GM12891 (cell line): Measurements from ENCODE around the gene C19orf67.
A peak's percentile ranks its signal among the peaks of the same experiment; 100 is the strongest.
"Not testable (repeated sequence)": the region's sequence is repeated elsewhere in the genome, so short reads cannot be mapped to it uniquely, and the experiment has no call there.

Experiments used
- DNase-seq: peaks from one replicate; pipeline ENCODE4 v3.0.0; 2011; ENCODE audit warnings: low spot score; ENCODE audit not compliant: insufficient read length
- FAIRE-seq: peaks from 2 replicates; lab custom pipeline; 2011; peaks lifted over from hg19 to GRCh38; lab: Jason Lieb, UNC
- PAX5 ChIP-seq: IDR thresholded peaks from 2 replicates; pipeline ENCODE4 v1.6.1; 2011; ENCODE audit warnings: low read length, moderate library complexity, mild to moderate bottlenecking; ENCODE audit not compliant: insufficient read depth, severe bottlenecking
- POLR2A ChIP-seq: IDR thresholded peaks from 2 replicates; pipeline ENCODE4 v1.6.1; 2011; ENCODE audit warnings: low read depth, low read length, control low read depth
- POLR2AphosphoS5 ChIP-seq: IDR thresholded peaks from 2 replicates; pipeline ENCODE4 v1.6.1; 2011; ENCODE audit warnings: low read depth, low read length, control low read depth
- POU2F2 ChIP-seq: IDR thresholded peaks from 2 replicates; pipeline ENCODE4 v1.6.1; 2011; ENCODE audit warnings: low read depth, mild to moderate bottlenecking, control low read depth, low read length, moderate library complexity
- SPI1 ChIP-seq: IDR thresholded peaks from 2 replicates; pipeline ENCODE4 v1.6.1; 2011; ENCODE audit warnings: low read depth, low read length, control low read depth
- TAF1 ChIP-seq: IDR thresholded peaks from 2 replicates; pipeline ENCODE4 v1.6.1; 2011; ENCODE audit warnings: low read depth, low read length, control low read depth

C19orf67 gene

GRCh38 chr19:14051980-14052379 lies 33.6 kb downstream of the C19orf67 start:
- TF ChIP-seq POU2F2 (no peak), POLR2A (no peak), PAX5 (no peak), POLR2AphosphoS5 (no peak), TAF1 (no peak), SPI1 (no peak)
- no peak for DNase-seq
- FAIRE-seq, result no peak

- FAIRE-seq, DNase-seq: not testable (repeated sequence)
Observed at GRCh38 chr19:14050961-14051360, 34.6 kb downstream of the C19orf67 start.

- no peak for DNase-seq
- no peak for FAIRE-seq
Observed at GRCh38 chr19:14050512-14050911, 35.1 kb downstream of the C19orf67 start.

GRCh38 chr19:14048443-14049153 lies 37.0 kb downstream of the C19orf67 start:
- TF ChIP-seq PAX5, result no peak
- no peak for TF ChIP-seq TAF1
- no peak for TF ChIP-seq SPI1
- no peak for TF ChIP-seq POLR2A
- TF ChIP-seq POLR2AphosphoS5, result no peak
- TF ChIP-seq POU2F2, result no peak
- DNase-seq, result peak; percentile 71
- peak; percentile 70 for FAIRE-seq

More at GRCh38 chr19:14050512-14050911, 35.1 kb downstream of the C19orf67 start:
- TF ChIP-seq PAX5, result no peak
- no peak for TF ChIP-seq POLR2A
- TF ChIP-seq POU2F2, result no peak
- no peak for TF ChIP-seq POLR2AphosphoS5
- TF ChIP-seq SPI1, result no peak
- TF ChIP-seq TAF1, result no peak

- FAIRE-seq, DNase-seq: not testable (repeated sequence)
Observed at GRCh38 chr19:14047866-14048265, 37.7 kb downstream of the C19orf67 start.

GRCh38 chr19:14042659-14043608 lies 42.6 kb downstream of the C19orf67 start:
- peak; percentile 87 for FAIRE-seq
- not testable (repeated sequence) for DNase-seq
- 0 out of 2 replicates have a peak, but pooled peaks have one; percentile 16 for TF ChIP-seq TAF1
- TF ChIP-seq POU2F2, result peak; percentile 34; the same call in 1 of the 2 replicates

- DNase-seq (no peak), FAIRE-seq (peak; percentile 23)
- no peak for TF ChIP-seq POLR2AphosphoS5
- TF ChIP-seq PAX5, result no peak
- no peak for TF ChIP-seq POLR2A
- TF ChIP-seq SPI1, result no peak
- TF ChIP-seq TAF1, result no peak
- no peak for TF ChIP-seq POU2F2
Observed at GRCh38 chr19:14039181-14039580, 46.4 kb downstream of the C19orf67 start.

- DNase-seq (no peak), FAIRE-seq (no peak)
- TF ChIP-seq TAF1 (no peak), SPI1 (no peak), POLR2A (no peak), PAX5 (no peak), POU2F2 (no peak), POLR2AphosphoS5 (no peak)
Observed at GRCh38 chr19:14035706-14036105, 49.9 kb downstream of the C19orf67 start.

GRCh38 chr19:14035159-14035558 lies 50.4 kb downstream of the C19orf67 start:
- FAIRE-seq, DNase-seq: not testable (repeated sequence)

- DNase-seq (no peak), FAIRE-seq (no peak)
- no peak for TF ChIP-seq SPI1
- no peak for TF ChIP-seq POLR2AphosphoS5
- no peak for TF ChIP-seq POU2F2
Observed at GRCh38 chr19:14033946-14034345, 51.6 kb downstream of the C19orf67 start.
